Measurements from ENCODE around the gene PTBP3. TPM values are rescaled to one million over a fixed set of nuclear protein-coding genes. Genes with fewer than 3 reads are reported as not detected.

The PTBP3 gene
- polyA plus RNA-seq, 2 of the 4 experiments (the other 2 are of a cell fraction): 55.7 to 105 TPM

- ChIA-PET POLR2A (no interaction called here), CTCF (interaction anchor here (3.1 kb wide), 1 partner anchor 269 kb away, joined by 8 read pairs; no protein-coding TSS in a partner anchor)
- FAIRE-seq: no peak
- no peak overlapping the region for H3K27ac ChIP-seq
- ATAC-seq: no peak
- H3K4me2 ChIP-seq: peak overlapping the region; percentile 8; the same call in 1 of the 3 replicates
- H3K9me3 ChIP-seq: no peaks in the 10 kb centered on the region
- TF ChIP-seq FOSB (CRISPR knock-in tag; IDR thresholded peaks at IDR 0.05): no peak
- no peak for TF ChIP-seq GATA3 (IDR thresholded peaks at IDR 0.05; ENCODE audit: borderline replicate concordance)
- no peak overlapping the region for H3K4me3 ChIP-seq
- DNase-seq (ENCODE audit: low read depth in 1 of 2, low spot score in 1 of 2): no peak
- H3K4me1 ChIP-seq: peaks cover 28% of the 10 kb centered on the region; the same call in 2 of the 3 replicates
- 95% methylated on average over 7 of the region's 7 CpGs for WGBS (ENCODE audit: missing lambda C conversion rate)
Measured at GRCh38 chr9:112382066-112382465, 48.6 kb upstream of the PTBP3 start.

- H3K9me3 ChIP-seq: no peaks in the 10 kb centered on the region
- ChIA-PET CTCF (interaction anchor here (3.1 kb wide), 1 partner anchor 268 kb away, joined by 8 read pairs; no protein-coding TSS in a partner anchor), POLR2A (interaction anchor here (1.1 to 2.3 kb wide), 4 partner anchors 19 to 268 kb away, joined by 3 to 14 read pairs (median 6); partner anchors contain the start of gene KIAA1958)
- H3K27ac ChIP-seq: peak overlapping the region; percentile 80 to 93
- ATAC-seq (no peak), DNase-seq (ENCODE audit: low read depth in 1 of 2, low spot score in 1 of 2) (peak in 1 of 2 experiments; percentile 34), FAIRE-seq (no peak)
- H3K4me1 ChIP-seq: peaks cover 28% of the 10 kb centered on the region; the same call in 2 of the 3 replicates
- H3K4me2 ChIP-seq: peak overlapping the region; percentile 71
- H3K4me3 ChIP-seq: peak overlapping the region; percentile 70
- 60% methylated on average over 7 of the region's 7 CpGs for WGBS (ENCODE audit: missing lambda C conversion rate)
- TF ChIP-seq TP53 (CRISPR knock-in tag; IDR thresholded peaks at IDR 0.05) (no peak), CHD2 (IDR thresholded peaks at IDR 0.05; ENCODE audit: low read length, partially characterized antibody) (no peak), HOXB5 (CRISPR knock-in tag; IDR thresholded peaks at IDR 0.05) (no peak), MAZ (IDR thresholded peaks at IDR 0.05; ENCODE audit: borderline replicate concordance, low read depth, low read length) (no peak), HDAC2 (IDR thresholded peaks at IDR 0.05) (no peak), RAD21 (conservative IDR thresholded peaks at IDR 0.05 in 1 of 2, IDR thresholded peaks at IDR 0.05 in 1 of 2) (no peak), HOXA7 (CRISPR knock-in tag; IDR thresholded peaks at IDR 0.05) (no peak), EP300 (IDR thresholded peaks at IDR 0.05) (no peak), EHMT2 (IDR thresholded peaks at IDR 0.05; ENCODE audit: low read depth) (no peak), ZNF302 (CRISPR knock-in tag; IDR thresholded peaks at IDR 0.05) (no peak), CBX2 (IDR thresholded peaks at IDR 0.05; ENCODE audit: borderline replicate concordance, low read depth) (no peak), SMC3 (IDR thresholded peaks at IDR 0.05) (no peak), EHF (CRISPR knock-in tag; IDR thresholded peaks at IDR 0.05) (no peak), ATOH8 (CRISPR knock-in tag; IDR thresholded peaks at IDR 0.05; ENCODE audit: low read depth) (no peak), MYC (IDR thresholded peaks at IDR 0.05; ENCODE audit: borderline replicate concordance, low read length) (no peak)
- TF ChIP-seq, protein P1, sequence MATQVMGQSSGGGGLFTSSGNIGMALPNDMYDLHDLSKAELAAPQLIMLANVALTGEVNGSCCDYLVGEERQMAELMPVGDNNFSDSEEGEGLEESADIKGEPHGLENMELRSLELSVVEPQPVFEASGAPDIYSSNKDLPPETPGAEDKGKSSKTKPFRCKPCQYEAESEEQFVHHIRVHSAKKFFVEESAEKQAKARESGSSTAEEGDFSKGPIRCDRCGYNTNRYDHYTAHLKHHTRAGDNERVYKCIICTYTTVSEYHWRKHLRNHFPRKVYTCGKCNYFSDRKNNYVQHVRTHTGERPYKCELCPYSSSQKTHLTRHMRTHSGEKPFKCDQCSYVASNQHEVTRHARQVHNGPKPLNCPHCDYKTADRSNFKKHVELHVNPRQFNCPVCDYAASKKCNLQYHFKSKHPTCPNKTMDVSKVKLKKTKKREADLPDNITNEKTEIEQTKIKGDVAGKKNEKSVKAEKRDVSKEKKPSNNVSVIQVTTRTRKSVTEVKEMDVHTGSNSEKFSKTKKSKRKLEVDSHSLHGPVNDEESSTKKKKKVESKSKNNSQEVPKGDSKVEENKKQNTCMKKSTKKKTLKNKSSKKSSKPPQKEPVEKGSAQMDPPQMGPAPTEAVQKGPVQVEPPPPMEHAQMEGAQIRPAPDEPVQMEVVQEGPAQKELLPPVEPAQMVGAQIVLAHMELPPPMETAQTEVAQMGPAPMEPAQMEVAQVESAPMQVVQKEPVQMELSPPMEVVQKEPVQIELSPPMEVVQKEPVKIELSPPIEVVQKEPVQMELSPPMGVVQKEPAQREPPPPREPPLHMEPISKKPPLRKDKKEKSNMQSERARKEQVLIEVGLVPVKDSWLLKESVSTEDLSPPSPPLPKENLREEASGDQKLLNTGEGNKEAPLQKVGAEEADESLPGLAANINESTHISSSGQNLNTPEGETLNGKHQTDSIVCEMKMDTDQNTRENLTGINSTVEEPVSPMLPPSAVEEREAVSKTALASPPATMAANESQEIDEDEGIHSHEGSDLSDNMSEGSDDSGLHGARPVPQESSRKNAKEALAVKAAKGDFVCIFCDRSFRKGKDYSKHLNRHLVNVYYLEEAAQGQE (IDR thresholded peaks at IDR 0.05): no peak
Measured at GRCh38 chr9:112380825-112381221, 47.4 kb upstream of the PTBP3 start.

Data from A549 (cell line).